K562 (cell line): Measurements from ENCODE around the gene CUL9. TPM values are rescaled to one million over a fixed set of nuclear protein-coding genes. Genes with fewer than 3 reads are reported as not detected.

Experiments used
- AFF1 ChIP-seq, 2 experiments: fragments of 450-650 bp; IDR thresholded peaks; 2 replicates each; pipeline ENCODE4 v1.6.1; 2018; ENCODE audit warnings: mild to moderate bottlenecking in 2 of 2, low read depth in 1 of 2; ENCODE audit not compliant: partially characterized antibody in 2 of 2
- CCNT2 ChIP-seq: IDR thresholded peaks from 2 replicates; pipeline ENCODE4 v1.6.1; 2011; ENCODE audit warnings: borderline replicate concordance, low read depth, mild to moderate bottlenecking, moderate library complexity, mixed read lengths, low read length; ENCODE audit not compliant: insufficient read length; ENCODE audit errors: extremely low read depth
- CSDE1 ChIP-seq, 2 experiments: fragments of 450-650 bp; IDR thresholded peaks; 2 replicates each; pipeline ENCODE4 v1.6.1; 2016; ENCODE audit warnings: mild to moderate bottlenecking in 1 of 2
- FOXK2 ChIP-seq, 2 experiments: fragments of 450-650 bp; IDR thresholded peaks in 1 of 2; conservative IDR thresholded peaks in 1 of 2; 2 replicates each; pipeline ENCODE4 v1.6.1; 2016; ENCODE audit warnings: low read depth in 2 of 2, mild to moderate bottlenecking in 1 of 2
- HNRNPK ChIP-seq: fragments of 200-400 bp; formaldehyde crosslinking; IDR thresholded peaks from one replicate; pipeline ENCODE4 v1.6.1; 2018; ENCODE audit warnings: mild to moderate bottlenecking, low read depth, low read length; ENCODE audit not compliant: poor library complexity, severe bottlenecking
- HSF4 ChIP-seq: fragments of 250-450 bp; sonication (Bioruptor Pico); IDR thresholded peaks from 2 replicates; pipeline ENCODE4 v2.1.2; 2022; ENCODE audit warnings: mild to moderate bottlenecking, moderate library complexity, borderline replicate concordance
- MAFK ChIP-seq: IDR thresholded peaks from 2 replicates; pipeline ENCODE4 v1.6.1; 2011; ENCODE audit warnings: low read length, improper control_type of control experiment
- MTA2 ChIP-seq: fragments of 450-650 bp; IDR thresholded peaks from 2 replicates; pipeline ENCODE4 v1.6.1; 2016; ENCODE audit warnings: low read depth
- MYC ChIP-seq, 2 experiments: fragments of 250-450 bp in 1 of 2; sonication (Bioruptor Pico) in 1 of 2; IDR thresholded peaks; 2 replicates each; pipeline versions ENCODE4 v1.5.1 to v1.6.1; 2012 to 2021; ENCODE audit warnings: low read depth in 2 of 2, borderline replicate concordance in 1 of 2, improper control_type of control experiment in 1 of 2, low read length in 1 of 2, mild to moderate bottlenecking in 1 of 2, moderate library complexity in 1 of 2
- PCBP2 ChIP-seq: fragments of 200-400 bp; formaldehyde crosslinking; IDR thresholded peaks from 2 replicates; pipeline ENCODE4 v1.6.1; 2018; ENCODE audit warnings: low read length, low read depth, mild to moderate bottlenecking, moderate library complexity; ENCODE audit not compliant: poor library complexity, severe bottlenecking
- PHF20 ChIP-seq: fragments of 450-650 bp; IDR thresholded peaks from 2 replicates; pipeline ENCODE4 v1.6.1; 2018; ENCODE audit not compliant: partially characterized antibody
- POLR2AphosphoS5 ChIP-seq: IDR thresholded peaks from 2 replicates; pipeline ENCODE4 v1.6.1; 2011; ENCODE audit warnings: mild to moderate bottlenecking, low read depth, low read length, moderate library complexity; ENCODE audit not compliant: control insufficient read depth, insufficient read depth
- PTTG1 ChIP-seq: fragments of 450-650 bp; IDR thresholded peaks from 2 replicates; pipeline ENCODE4 v1.6.1; 2016; ENCODE audit warnings: low read depth, mild to moderate bottlenecking, missing genetic modification characterization, missing compliant biosample characterization
- RBM25 ChIP-seq: fragments of 200-400 bp; formaldehyde crosslinking; IDR thresholded peaks from 2 replicates; pipeline ENCODE4 v1.6.1; 2018; ENCODE audit warnings: low read length, low read depth, moderate library complexity; ENCODE audit not compliant: severe bottlenecking
- SPI1 ChIP-seq: IDR thresholded peaks from 2 replicates; pipeline ENCODE4 v1.6.1; 2011; ENCODE audit warnings: low read depth, low read length, control low read depth, borderline replicate concordance
- U2AF1 ChIP-seq: fragments of 200-400 bp; formaldehyde crosslinking; optimal IDR thresholded peaks from 2 replicates; pipeline ENCODE3; 2017; ENCODE audit warnings: mild to moderate bottlenecking, low read depth, low read length, moderate library complexity
- ZFP1 ChIP-seq: fragments of 450-650 bp; formaldehyde crosslinking; IDR thresholded peaks from 2 replicates; pipeline ENCODE4 v1.4.0; 2020; ENCODE audit warnings: mild to moderate bottlenecking, mixed read lengths
- ZNF76 ChIP-seq: fragments of 250-450 bp; sonication (Bioruptor Pico); IDR thresholded peaks from 2 replicates; pipeline ENCODE4 v1.4.0; 2020; ENCODE audit warnings: mild to moderate bottlenecking, moderate library complexity, borderline replicate concordance
- polyA plus RNA-seq, 8 experiments: library from polyadenylated mRNA; depleted of rRNA in 4 of 8; stranded (reverse) in 5 of 8; unstranded in 3 of 8; fragments of >200 nt; fragmentation: Nextera tagmentation in 2 of 8; fragmentation: Illumina TruSeq in 1 of 8; extraction: Ambion mirVana in 2 of 8; extraction: Trizol in 1 of 8; gene quantifications; 2 replicates each; pipeline versions ENCODE4 v1.2.1 to v1.2.3, GENCODE V29; 2011 to 2014; ENCODE audit warnings: inconsistent platforms in 1 of 8, missing spikeins in 1 of 8
- total RNA-seq, 7 experiments: library from RNA; depleted of rRNA in 6 of 7; stranded (reverse); fragments of >200 nt in 6 of 7; fragmentation: Illumina TruSeq in 2 of 7; extraction: Trizol in 2 of 7; gene quantifications; 2 replicates each; pipeline versions ENCODE4 v1.2.1 to v1.2.3, GENCODE V29; 2011 to 2021; ENCODE audit warnings: low replicate concordance in 1 of 7
- TF ChIP-seq, protein P1 (sequence below): fragments of 450-650 bp; IDR thresholded peaks from 2 replicates; pipeline ENCODE4 v1.6.1; 2018; ENCODE audit warnings: mild to moderate bottlenecking, low read depth; ENCODE audit not compliant: partially characterized antibody
- TF ChIP-seq, protein P2 (sequence below): fragments of 250-450 bp; sonication (Bioruptor Pico); IDR thresholded peaks from 2 replicates; pipeline ENCODE4 v1.5.0; 2020; ENCODE audit warnings: mild to moderate bottlenecking

Gene CUL9
- total and polyA plus RNA-seq, 9 of the 15 experiments (the other 6 are each of a cell fraction or from before 2014, with no cell fraction given) = 0.50 to 20.7 (median 6.6) TPM

GRCh38 chr6:43267619-43268354 lies 85.8 kb downstream of the CUL9 start (continued):
- TF ChIP-seq, protein P1, sequence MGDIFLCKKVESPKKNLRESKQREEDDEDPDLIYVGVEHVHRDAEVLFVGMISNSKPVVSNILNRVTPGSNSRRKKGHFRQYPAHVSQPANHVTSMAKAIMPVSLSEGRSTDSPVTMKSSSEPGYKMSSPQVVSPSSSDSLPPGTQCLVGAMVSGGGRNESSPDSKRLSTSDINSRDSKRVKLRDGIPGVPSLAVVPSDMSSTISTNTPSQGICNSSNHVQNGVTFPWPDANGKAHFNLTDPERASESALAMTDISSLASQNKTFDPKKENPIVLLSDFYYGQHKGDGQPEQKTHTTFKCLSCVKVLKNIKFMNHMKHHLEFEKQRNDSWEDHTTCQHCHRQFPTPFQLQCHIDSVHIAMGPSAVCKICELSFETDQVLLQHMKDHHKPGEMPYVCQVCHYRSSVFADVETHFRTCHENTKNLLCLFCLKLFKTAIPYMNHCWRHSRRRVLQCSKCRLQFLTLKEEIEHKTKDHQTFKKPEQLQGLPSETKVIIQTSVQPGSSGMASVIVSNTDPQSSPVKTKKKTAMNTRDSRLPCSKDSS = no peak
- no peak for TF ChIP-seq HNRNPK
- TF ChIP-seq U2AF1 = no peak
- no peak for TF ChIP-seq CSDE1 (IDR thresholded peaks at IDR 0.05)
- TF ChIP-seq PCBP2 = no peak
- TF ChIP-seq ZFP1 (CRISPR knock-in tag) = no peak
- TF ChIP-seq, protein P2, sequence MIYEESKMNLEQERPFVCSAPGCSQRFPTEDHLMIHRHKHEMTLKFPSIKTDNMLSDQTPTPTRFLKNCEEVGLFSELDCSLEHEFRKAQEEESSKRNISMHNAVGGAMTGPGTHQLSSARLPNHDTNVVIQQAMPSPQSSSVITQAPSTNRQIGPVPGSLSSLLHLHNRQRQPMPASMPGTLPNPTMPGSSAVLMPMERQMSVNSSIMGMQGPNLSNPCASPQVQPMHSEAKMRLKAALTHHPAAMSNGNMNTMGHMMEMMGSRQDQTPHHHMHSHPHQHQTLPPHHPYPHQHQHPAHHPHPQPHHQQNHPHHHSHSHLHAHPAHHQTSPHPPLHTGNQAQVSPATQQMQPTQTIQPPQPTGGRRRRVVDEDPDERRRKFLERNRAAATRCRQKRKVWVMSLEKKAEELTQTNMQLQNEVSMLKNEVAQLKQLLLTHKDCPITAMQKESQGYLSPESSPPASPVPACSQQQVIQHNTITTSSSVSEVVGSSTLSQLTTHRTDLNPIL (CRISPR knock-in tag) = no peak
- TF ChIP-seq POLR2AphosphoS5 = no peak
- TF ChIP-seq RBM25 = no peak
- TF ChIP-seq ZNF76 (CRISPR knock-in tag) = no peak
- no peak for TF ChIP-seq MAFK
- TF ChIP-seq MYC (IDR thresholded peaks at IDR 0.05; ENCODE audit: low read depth, low read length) = peak; percentile 90
- TF ChIP-seq MYC (CRISPR knock-in tag; IDR thresholded peaks at IDR 0.05; ENCODE audit: borderline replicate concordance, low read depth) = no peak
- peak; percentile 42; the same call in 1 of the 2 replicates for TF ChIP-seq MTA2
- TF ChIP-seq CCNT2 = peak; percentile 22
- no peak for TF ChIP-seq SPI1
- no peak for TF ChIP-seq HSF4 (CRISPR knock-in tag)
- no peak for TF ChIP-seq PHF20
- TF ChIP-seq AFF1 (IDR thresholded peaks at IDR 0.05; ENCODE audit: low read depth in 1 of 2, partially characterized antibody in 2 of 2) = no peak
- peak; percentile 41 to 70; a peak in 3 of 4 replicates for TF ChIP-seq FOXK2 (conservative IDR thresholded peaks at IDR 0.05 in 1 of 2, IDR thresholded peaks at IDR 0.05 in 1 of 2; ENCODE audit: low read depth in 2 of 2)
- no peak for TF ChIP-seq PTTG1
